ENCODE results near the gene GSX2.
A peak's percentile ranks its signal among the peaks of the same experiment; 100 is the strongest.

GSX2 gene

GRCh38 chr4:54065282-54066087 lies 34.5 kb upstream of the GSX2 start:
- Histone ChIP-seq H3K27me3 (ENCODE audit: insufficient read depth, poor library complexity, severe bottlenecking) (no peaks in the 10 kb centered on the region), H3K9me3 (ENCODE audit: severe bottlenecking) (no peaks in the 10 kb centered on the region), H3K4me1 (ENCODE audit: insufficient read depth, poor library complexity, severe bottlenecking) (peaks cover 49% of the 10 kb centered on the region), H3K4me3 (ENCODE audit: severe bottlenecking) (peak overlapping the region; percentile 86), H3K36me3 (ENCODE audit: low read depth) (peaks cover 14% of the 10 kb centered on the region; the same call in 1 of the 2 replicates), H3K27ac (ENCODE audit: poor library complexity, severe bottlenecking) (peak overlapping the region; percentile 94)
- no peak for DNase-seq (ENCODE audit: low spot score)
- ATAC-seq (ENCODE audit: low read depth): no peak
- no peak for TF ChIP-seq CTCF (IDR thresholded peaks at IDR 0.05; ENCODE audit: poor library complexity, severe bottlenecking)

GRCh38 chr4:54066088-54066415 lies 33.9 kb upstream of the GSX2 start:
- TF ChIP-seq CTCF (IDR thresholded peaks at IDR 0.05; ENCODE audit: poor library complexity, severe bottlenecking): no peak
- no peaks in the 10 kb centered on the region for H3K27me3 ChIP-seq (ENCODE audit: insufficient read depth, poor library complexity, severe bottlenecking)
- H3K4me3 ChIP-seq (ENCODE audit: severe bottlenecking): no peak overlapping the region
- H3K36me3 ChIP-seq (ENCODE audit: low read depth): peaks cover 9% of the 10 kb centered on the region; the same call in 1 of the 2 replicates
- H3K9me3 ChIP-seq (ENCODE audit: severe bottlenecking): no peaks in the 10 kb centered on the region
- DNase-seq (ENCODE audit: low spot score): no peak
- H3K27ac ChIP-seq (ENCODE audit: poor library complexity, severe bottlenecking): peak overlapping the region; percentile 94
- no peak for ATAC-seq (ENCODE audit: low read depth)
- peaks cover 45% of the 10 kb centered on the region for H3K4me1 ChIP-seq (ENCODE audit: insufficient read depth, poor library complexity, severe bottlenecking)

- Histone ChIP-seq H3K4me1 (ENCODE audit: insufficient read depth, poor library complexity, severe bottlenecking) (peaks cover 41% of the 10 kb centered on the region), H3K36me3 (ENCODE audit: low read depth) (peaks cover 8% of the 10 kb centered on the region; the same call in 1 of the 2 replicates), H3K27ac (ENCODE audit: poor library complexity, severe bottlenecking) (peak overlapping the region; percentile 94), H3K27me3 (ENCODE audit: insufficient read depth, poor library complexity, severe bottlenecking) (no peaks in the 10 kb centered on the region), H3K9me3 (ENCODE audit: severe bottlenecking) (no peaks in the 10 kb centered on the region), H3K4me3 (ENCODE audit: severe bottlenecking) (no peak overlapping the region)
- DNase-seq (ENCODE audit: low spot score) (no peak), ATAC-seq (ENCODE audit: low read depth) (peak; percentile 6)
- TF ChIP-seq CTCF (IDR thresholded peaks at IDR 0.05; ENCODE audit: poor library complexity, severe bottlenecking): no peak
These were observed 33.2 kb upstream of the GSX2 start for GRCh38 chr4:54066718-54067129.

- peaks cover 36% of the 10 kb centered on the region for H3K4me1 ChIP-seq (ENCODE audit: insufficient read depth, poor library complexity, severe bottlenecking)
- H3K27ac ChIP-seq (ENCODE audit: poor library complexity, severe bottlenecking): peak overlapping the region; percentile 94
- ATAC-seq (ENCODE audit: low read depth) (peak; percentile 72), DNase-seq (ENCODE audit: low spot score) (peak; percentile 84)
- H3K9me3 ChIP-seq (ENCODE audit: severe bottlenecking): no peaks in the 10 kb centered on the region
- no peak overlapping the region for H3K4me3 ChIP-seq (ENCODE audit: severe bottlenecking)
- no peaks in the 10 kb centered on the region for H3K27me3 ChIP-seq (ENCODE audit: insufficient read depth, poor library complexity, severe bottlenecking)
- no peak for TF ChIP-seq CTCF (IDR thresholded peaks at IDR 0.05; ENCODE audit: poor library complexity, severe bottlenecking)
- H3K36me3 ChIP-seq (ENCODE audit: low read depth): 0 out of 2 replicates have a peak, but pooled peaks cover 4% of the 10 kb centered on the region
These were observed 32.8 kb upstream of the GSX2 start for GRCh38 chr4:54067166-54067565.
